Left ventricle myocardium inferior (tissue), 1 donor: ENCODE data around the gene SLA2. TPM values are rescaled to one million over a fixed set of nuclear protein-coding genes. Genes with fewer than 3 reads are reported as not detected.

Experiments used
- DNase-seq: peaks from one replicate; pipeline ENCODE4 v3.0.0-alpha.2; 2020
- H3K27ac ChIP-seq: fragments of 200-600 bp; replicated peaks from 2 replicates; pipeline ENCODE4 v1.8.0; 2021
- H3K27me3 ChIP-seq: fragments of 200-600 bp; 2 replicates; pipeline ENCODE4 v1.8.0; 2021; ENCODE audit warnings: low read depth
- H3K36me3 ChIP-seq: fragments of 200-600 bp; 2 replicates; pipeline ENCODE4 v1.8.0; 2021
- H3K4me1 ChIP-seq: fragments of 200-600 bp; 2 replicates; pipeline ENCODE4 v1.8.0; 2021
- H3K4me3 ChIP-seq: fragments of 200-600 bp; 2 replicates; pipeline ENCODE4 v1.8.0; 2021; ENCODE audit warnings: mild to moderate bottlenecking, moderate library complexity
- H3K9me3 ChIP-seq: fragments of 200-600 bp; replicated peaks from 2 replicates; pipeline ENCODE4 v1.8.0; 2021
- CTCF ChIP-seq: fragments of 200-600 bp; IDR thresholded peaks from 2 replicates; pipeline ENCODE4 v1.8.0; 2021; ENCODE audit warnings: antibody characterized with exemption, mild to moderate bottlenecking, borderline replicate concordance
- intact Hi-C: fragments of 100-400 bp; cut with micrococcal nuclease; formaldehyde crosslinking; loops from one replicate; pipeline ENCODE4 v1.11.0; 2022
- total RNA-seq: library from RNA; stranded (reverse); fragmentation: NEBNext Ultra II Directional; extraction: Animal tissue kit (Norgen Biotek cat#: 25700); gene quantifications from one replicate; pipeline ENCODE4 v1.2.1, GENCODE V29; 2021
- donor health status: DM: no; HTN: yes; CAD: no; lungs with severe emphysema.

Gene SLA2
- total RNA-seq, 1 donor from 2014 or later: 0.19 TPM

- DNase-seq: no peak
- H3K4me3 ChIP-seq: no peak overlapping the region
- H3K27ac ChIP-seq: no peak overlapping the region
- no peaks in the 10 kb centered on the region for H3K27me3 ChIP-seq
- no peak for TF ChIP-seq CTCF
- no peaks in the 10 kb centered on the region for H3K36me3 ChIP-seq
- H3K9me3 ChIP-seq: no peaks in the 10 kb centered on the region
- H3K4me1 ChIP-seq: no peaks in the 10 kb centered on the region
- intact Hi-C loops: no loop called here
Measured at GRCh38 chr20:36629719-36630681, 16.0 kb downstream of the SLA2 start.

- H3K4me3 ChIP-seq: no peak overlapping the region
- no peak overlapping the region for H3K27ac ChIP-seq
- no peaks in the 10 kb centered on the region for H3K36me3 ChIP-seq
- no peak for TF ChIP-seq CTCF
- H3K27me3 ChIP-seq: no peaks in the 10 kb centered on the region
- H3K4me1 ChIP-seq: peaks cover 11% of the 10 kb centered on the region
- H3K9me3 ChIP-seq: no peaks in the 10 kb centered on the region
- intact Hi-C loops: no loop called here
- DNase-seq: no peak
Measured at GRCh38 chr20:36628076-36628475, 17.9 kb downstream of the SLA2 start.

GRCh38 chr20:36624944-36625324 is 21.1 kb downstream of the SLA2 start:
- Histone ChIP-seq H3K36me3 (no peaks in the 10 kb centered on the region), H3K27me3 (no peaks in the 10 kb centered on the region), H3K4me3 (no peak overlapping the region), H3K9me3 (no peaks in the 10 kb centered on the region), H3K4me1 (peaks cover 11% of the 10 kb centered on the region), H3K27ac (peak overlapping the region; percentile 59)
- no peak for DNase-seq
- TF ChIP-seq CTCF: no peak
- intact Hi-C loops: no loop called here

GRCh38 chr20:36624068-36624943 is 21.7 kb downstream of the SLA2 start:
- H3K9me3 ChIP-seq: no peaks in the 10 kb centered on the region
- DNase-seq: no peak
- H3K27ac ChIP-seq: peak overlapping the region; percentile 59
- no peaks in the 10 kb centered on the region for H3K27me3 ChIP-seq
- TF ChIP-seq CTCF: no peak
- no peaks in the 10 kb centered on the region for H3K36me3 ChIP-seq
- H3K4me1 ChIP-seq: peaks cover 11% of the 10 kb centered on the region
- no peak overlapping the region for H3K4me3 ChIP-seq
- intact Hi-C loops: no loop called here

GRCh38 chr20:36623444-36623843 is 22.6 kb downstream of the SLA2 start:
- Histone ChIP-seq H3K27me3 (no peaks in the 10 kb centered on the region), H3K4me3 (no peak overlapping the region), H3K4me1 (peaks cover 11% of the 10 kb centered on the region), H3K36me3 (no peaks in the 10 kb centered on the region), H3K9me3 (no peaks in the 10 kb centered on the region), H3K27ac (no peak overlapping the region)
- DNase-seq: no peak
- no peak for TF ChIP-seq CTCF
- intact Hi-C loops: no loop called here
